WI38 (cell line): ENCODE measurements around the gene KRTAP5-4.
"Not testable (repeated sequence)": the region's sequence is repeated elsewhere in the genome, so short reads cannot be mapped to it uniquely, and the experiment has no call there.

Experiments used
- H3K4me3 ChIP-seq: 2 replicates; pipeline ENCODE4 v1.5.1; 2011; ENCODE audit warnings: low read depth, mild to moderate bottlenecking, control low read depth, low read length
- TF ChIP-seq, protein P1 (sequence below): IDR thresholded peaks from 2 replicates; pipeline ENCODE4 v1.5.1; 2012; ENCODE audit warnings: low read depth, mild to moderate bottlenecking, control low read depth, low read length

The KRTAP5-4 gene

DNA sequence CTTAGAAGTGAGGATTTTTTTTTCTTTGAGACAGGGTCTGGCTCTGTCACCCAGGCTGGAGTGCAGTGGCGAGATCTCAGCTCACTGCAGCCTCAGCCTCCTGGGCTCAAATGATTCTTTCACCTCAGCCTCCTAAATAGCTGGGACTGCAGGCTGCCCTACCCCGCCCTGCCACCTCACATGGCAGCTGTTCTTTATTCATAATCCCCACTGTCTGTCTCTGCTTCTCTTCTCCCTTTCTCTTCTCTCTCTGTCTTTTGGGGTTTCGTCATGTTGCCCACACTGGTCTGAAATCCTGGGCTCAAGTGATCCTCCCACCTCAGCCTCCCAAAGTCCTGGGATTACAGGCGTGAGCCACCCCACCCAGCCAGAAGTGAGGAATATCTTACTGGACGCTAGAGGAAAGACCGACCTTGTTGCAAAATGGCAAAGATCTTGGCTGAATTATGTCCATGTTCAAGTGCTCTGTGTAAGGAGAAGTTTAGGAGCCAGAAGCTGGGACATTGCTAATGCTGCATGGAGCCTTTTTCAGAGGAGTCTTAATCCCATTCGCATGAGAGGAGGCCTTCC, 29.6 kb upstream of the KRTAP5-4 start:
- H3K4me3 ChIP-seq = no peak overlapping the region
- TF ChIP-seq, protein P1, sequence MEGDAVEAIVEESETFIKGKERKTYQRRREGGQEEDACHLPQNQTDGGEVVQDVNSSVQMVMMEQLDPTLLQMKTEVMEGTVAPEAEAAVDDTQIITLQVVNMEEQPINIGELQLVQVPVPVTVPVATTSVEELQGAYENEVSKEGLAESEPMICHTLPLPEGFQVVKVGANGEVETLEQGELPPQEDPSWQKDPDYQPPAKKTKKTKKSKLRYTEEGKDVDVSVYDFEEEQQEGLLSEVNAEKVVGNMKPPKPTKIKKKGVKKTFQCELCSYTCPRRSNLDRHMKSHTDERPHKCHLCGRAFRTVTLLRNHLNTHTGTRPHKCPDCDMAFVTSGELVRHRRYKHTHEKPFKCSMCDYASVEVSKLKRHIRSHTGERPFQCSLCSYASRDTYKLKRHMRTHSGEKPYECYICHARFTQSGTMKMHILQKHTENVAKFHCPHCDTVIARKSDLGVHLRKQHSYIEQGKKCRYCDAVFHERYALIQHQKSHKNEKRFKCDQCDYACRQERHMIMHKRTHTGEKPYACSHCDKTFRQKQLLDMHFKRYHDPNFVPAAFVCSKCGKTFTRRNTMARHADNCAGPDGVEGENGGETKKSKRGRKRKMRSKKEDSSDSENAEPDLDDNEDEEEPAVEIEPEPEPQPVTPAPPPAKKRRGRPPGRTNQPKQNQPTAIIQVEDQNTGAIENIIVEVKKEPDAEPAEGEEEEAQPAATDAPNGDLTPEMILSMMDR = no peak

DNA sequence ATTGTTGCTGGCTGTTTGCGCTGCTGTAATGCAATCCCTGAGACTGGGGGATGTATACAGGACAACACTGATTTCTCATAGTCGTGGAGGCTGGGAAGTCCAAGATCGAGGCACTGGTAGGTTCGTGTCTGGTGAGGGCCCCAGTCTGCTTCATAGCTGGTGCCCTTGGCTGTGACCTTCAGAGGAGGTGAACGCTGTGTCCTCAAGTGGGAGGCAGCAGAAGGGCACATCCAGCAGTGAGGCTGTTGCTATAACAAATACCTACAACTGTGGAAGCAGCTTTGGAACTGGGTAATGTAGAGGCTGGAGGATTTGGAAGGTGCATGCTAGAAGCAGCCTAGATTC, 29.0 kb upstream of the KRTAP5-4 start:
- TF ChIP-seq, protein P1 = no peak
- no peak overlapping the region for H3K4me3 ChIP-seq

DNA sequence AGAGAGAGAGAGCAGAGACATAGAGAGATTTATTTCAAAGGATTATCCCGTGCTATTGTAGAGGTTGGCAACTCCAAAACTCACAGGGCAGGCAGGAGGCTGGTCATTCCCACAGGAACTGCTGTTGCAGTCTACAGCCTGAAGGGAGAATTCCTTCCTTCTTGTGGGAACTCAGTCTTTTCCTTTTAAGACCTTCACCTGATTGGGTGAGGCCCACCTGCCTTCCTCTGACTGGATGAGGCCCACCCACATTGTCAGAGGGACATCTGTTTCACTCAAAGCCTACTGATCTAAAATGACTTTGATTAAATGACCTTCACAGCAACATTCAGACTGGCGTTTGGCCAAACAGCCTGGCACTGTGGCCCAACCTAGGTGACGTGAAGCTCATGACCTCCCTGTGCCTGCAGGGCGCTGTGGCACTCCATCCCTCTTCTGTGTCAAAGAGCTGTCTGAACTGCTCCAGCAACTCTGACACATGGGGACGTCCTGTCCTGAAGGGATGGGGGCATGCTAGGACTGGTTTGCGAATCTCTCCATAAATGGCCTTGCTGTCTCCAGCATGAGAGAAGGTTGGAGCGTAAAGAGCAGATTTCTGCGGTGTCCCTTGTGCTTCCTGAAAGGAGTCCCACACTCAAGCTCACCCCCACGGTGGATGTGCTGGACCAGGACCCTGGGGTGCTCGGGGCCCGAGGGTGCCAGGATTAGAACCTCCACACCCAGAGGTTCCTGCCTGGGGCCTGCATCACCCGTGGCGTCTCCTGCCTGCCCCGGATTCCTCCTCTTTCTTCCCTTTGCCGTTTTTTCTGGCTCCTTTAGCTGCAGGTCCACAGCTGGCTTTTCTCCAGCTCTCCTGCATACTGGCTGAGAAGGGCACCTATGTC, 28.3 kb upstream of the KRTAP5-4 start:
- H3K4me3 ChIP-seq = no peak overlapping the region
- TF ChIP-seq, protein P1 = no peak

DNA sequence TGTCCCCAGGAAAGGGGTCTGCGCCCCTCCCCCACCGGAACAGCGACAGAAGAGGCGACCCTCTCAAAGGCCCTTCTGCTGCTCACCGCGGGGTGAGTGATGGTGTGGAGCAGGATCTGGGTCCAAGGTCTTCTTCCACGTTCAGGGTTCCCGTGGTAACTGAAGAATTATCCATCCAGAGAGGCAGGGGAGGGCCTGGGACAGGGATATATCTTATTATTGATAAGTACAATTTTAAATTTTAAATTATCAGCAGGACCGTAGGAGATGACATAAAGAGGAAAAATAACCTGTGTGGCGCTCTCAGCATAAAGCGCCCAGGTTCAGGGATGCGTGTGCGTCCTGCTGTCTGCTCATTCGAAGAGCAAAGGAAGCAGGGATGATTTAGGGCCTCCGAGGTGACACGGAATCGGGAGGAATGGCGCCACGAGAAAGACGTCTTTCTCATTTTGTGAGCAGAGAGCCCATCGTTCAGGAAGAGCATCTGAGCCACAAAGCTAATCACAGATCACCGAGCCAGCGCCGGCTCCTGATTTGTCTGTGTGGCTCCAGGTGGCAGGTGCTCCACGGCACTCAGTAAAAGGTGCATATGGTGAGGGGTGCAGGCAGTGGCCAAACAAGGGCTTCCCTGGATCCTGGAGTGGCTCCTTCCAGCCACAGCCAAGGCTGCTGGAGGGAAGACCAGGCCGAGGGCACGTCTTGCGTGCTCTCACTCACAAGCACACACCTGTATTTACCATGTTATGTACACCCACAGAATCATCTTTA, 26.9 kb upstream of the KRTAP5-4 start:
- H3K4me3 ChIP-seq = no peak overlapping the region
- TF ChIP-seq, protein P1 = no peak

DNA sequence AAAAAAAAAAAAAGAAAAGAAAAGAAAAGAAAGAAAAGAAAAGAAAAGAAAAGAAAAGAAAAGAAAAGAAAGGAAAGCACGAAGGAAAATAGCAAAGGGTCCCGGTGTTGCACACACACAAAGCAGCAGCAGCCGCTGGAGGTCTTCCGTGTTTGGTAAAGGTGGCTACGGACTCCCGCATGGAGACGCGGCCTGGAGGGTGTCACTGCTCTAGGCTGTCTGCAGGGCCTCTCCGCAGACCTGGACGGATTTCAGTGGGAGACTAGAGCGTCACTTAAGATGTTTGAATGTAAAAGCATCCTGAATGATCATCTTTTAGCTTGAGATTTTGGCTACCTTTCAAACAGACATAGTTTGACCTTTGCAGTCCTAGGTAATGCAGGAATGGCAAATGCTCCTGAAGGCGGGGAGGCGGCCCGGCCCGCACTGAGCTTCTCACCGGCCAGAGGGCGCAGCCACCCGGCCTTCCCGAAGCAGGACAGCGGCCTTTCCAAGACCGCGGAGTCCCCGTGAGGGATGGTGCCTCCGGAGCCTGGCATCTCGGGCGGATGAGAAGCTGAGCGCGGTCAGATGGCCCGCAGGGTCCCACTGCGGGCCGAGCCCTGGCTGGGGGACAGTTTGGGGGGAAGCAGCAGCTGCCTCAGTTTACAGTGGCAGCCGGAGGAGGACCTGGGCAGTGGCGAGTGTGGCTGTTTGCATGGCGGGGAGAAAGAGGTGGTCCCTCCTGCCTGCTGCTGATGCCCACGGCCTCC, 26.1 kb upstream of the KRTAP5-4 start:
- H3K4me3 ChIP-seq = no peak overlapping the region
- TF ChIP-seq, protein P1 = no peak

DNA sequence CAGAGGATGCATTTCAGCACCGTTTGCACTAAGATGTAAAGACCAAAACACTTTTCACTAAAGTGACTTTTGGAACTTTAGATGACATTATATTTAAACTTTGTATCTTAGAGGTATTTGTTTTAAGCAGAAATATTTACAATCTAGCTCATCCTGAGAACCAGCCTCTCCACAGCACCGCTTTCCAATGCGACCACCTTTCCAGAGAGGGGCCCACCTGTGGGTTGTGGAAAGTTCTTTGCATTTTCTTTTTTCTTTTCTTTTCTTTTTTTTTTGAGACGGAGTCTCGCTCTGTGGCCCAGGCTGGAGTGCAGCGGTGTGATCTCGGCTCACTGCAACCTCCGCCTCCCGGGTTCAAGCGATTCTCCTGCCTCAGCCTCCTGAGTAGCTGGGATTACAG, 24.6 kb upstream of the KRTAP5-4 start:
- H3K4me3 ChIP-seq = not testable (repeated sequence)

DNA sequence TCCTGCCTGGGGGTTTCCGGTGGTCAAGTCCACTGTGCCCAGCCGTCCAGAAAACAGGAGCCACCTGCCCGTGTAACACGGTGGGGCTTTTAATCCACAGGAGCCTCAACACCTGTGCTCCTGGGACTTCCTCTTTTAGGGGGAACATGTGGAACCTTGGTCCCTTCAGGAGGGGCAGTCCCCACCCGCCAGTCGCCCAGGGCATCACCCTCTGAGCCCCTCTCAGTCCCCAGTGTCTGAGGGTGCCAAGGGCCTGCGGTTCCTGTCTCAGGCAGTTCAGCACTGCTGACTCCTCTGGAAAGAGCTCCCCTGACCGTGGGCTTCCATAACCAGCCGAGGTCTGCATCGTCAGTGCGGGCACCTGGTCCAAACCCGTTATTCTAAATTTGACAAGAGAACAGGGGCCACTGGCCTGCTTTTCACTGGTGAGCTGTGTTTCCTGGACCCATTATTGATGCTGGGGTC, 23.5 kb upstream of the KRTAP5-4 start:
- TF ChIP-seq, protein P1 = no peak
- H3K4me3 ChIP-seq = no peak overlapping the region
